ENCODE data around the gene DNASE1L1. TPM values are rescaled to one million over a fixed set of nuclear protein-coding genes. Genes with fewer than 3 reads are reported as not detected.

The DNASE1L1 gene
- total and polyA plus RNA-seq, 2 of the 13 experiments (the other 11 are each of a cell fraction or from before 2014, with no cell fraction given): 4.7 to 12.3 TPM

GRCh38 chrX:154457491-154458115, 48.5 kb upstream of the DNASE1L1 start (continued):
- TF ChIP-seq AFF4 (CRISPR knock-in tag; IDR thresholded peaks at IDR 0.05): no peak
- TF ChIP-seq ZNF329 (CRISPR knock-in tag; IDR thresholded peaks at IDR 0.05; ENCODE audit: low read depth): no peak
- TF ChIP-seq XRCC5 (optimal IDR thresholded peaks at IDR 0.05; ENCODE audit: low read length): no peak
- TF ChIP-seq SMAD1 (CRISPR knock-in tag; IDR thresholded peaks at IDR 0.05; ENCODE audit: borderline replicate concordance, low read depth): no peak
- TF ChIP-seq ZNF205 (CRISPR knock-in tag; IDR thresholded peaks at IDR 0.05): no peak
- no peak for TF ChIP-seq MYC (CRISPR knock-in tag; IDR thresholded peaks at IDR 0.05; ENCODE audit: borderline replicate concordance)
- TF ChIP-seq, protein P1, sequence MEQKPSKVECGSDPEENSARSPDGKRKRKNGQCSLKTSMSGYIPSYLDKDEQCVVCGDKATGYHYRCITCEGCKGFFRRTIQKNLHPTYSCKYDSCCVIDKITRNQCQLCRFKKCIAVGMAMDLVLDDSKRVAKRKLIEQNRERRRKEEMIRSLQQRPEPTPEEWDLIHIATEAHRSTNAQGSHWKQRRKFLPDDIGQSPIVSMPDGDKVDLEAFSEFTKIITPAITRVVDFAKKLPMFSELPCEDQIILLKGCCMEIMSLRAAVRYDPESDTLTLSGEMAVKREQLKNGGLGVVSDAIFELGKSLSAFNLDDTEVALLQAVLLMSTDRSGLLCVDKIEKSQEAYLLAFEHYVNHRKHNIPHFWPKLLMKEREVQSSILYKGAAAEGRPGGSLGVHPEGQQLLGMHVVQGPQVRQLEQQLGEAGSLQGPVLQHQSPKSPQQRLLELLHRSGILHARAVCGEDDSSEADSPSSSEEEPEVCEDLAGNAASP (CRISPR knock-in tag; IDR thresholded peaks at IDR 0.05; ENCODE audit: borderline replicate concordance): no peak
- TF ChIP-seq FOXO1 (CRISPR knock-in tag; IDR thresholded peaks at IDR 0.05): no peak
- TF ChIP-seq SIN3A (IDR thresholded peaks at IDR 0.05; ENCODE audit: borderline replicate concordance, low read depth, low read length): peak; percentile 44; the same call in 1 of the 2 replicates
- TF ChIP-seq, protein P2, sequence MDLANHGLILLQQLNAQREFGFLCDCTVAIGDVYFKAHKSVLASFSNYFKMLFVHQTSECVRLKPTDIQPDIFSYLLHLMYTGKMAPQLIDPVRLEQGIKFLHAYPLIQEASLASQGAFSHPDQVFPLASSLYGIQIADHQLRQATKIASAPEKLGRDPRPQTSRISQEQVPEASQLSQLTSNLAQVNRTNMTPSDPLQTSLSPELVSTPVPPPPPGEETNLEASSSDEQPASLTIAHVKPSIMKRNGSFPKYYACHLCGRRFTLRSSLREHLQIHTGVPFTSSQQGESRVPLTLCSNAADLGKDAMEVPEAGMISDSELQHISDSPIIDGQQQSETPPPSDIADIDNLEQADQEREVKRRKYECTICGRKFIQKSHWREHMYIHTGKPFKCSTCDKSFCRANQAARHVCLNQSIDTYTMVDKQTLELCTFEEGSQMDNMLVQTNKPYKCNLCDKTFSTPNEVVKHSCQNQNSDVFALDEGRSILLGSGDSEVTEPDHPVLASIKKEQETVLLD (CRISPR knock-in tag; IDR thresholded peaks at IDR 0.05; ENCODE audit: low read depth): 0 out of 2 replicates have a peak, but pooled peaks have one; percentile 15

All from HepG2 (cell line).